ENCODE measurements around the gene FBXL13.
"Not testable (repeated sequence)": the region's sequence is repeated elsewhere in the genome, so short reads cannot be mapped to it uniquely, and the experiment has no call there.

Gene FBXL13

DNA sequence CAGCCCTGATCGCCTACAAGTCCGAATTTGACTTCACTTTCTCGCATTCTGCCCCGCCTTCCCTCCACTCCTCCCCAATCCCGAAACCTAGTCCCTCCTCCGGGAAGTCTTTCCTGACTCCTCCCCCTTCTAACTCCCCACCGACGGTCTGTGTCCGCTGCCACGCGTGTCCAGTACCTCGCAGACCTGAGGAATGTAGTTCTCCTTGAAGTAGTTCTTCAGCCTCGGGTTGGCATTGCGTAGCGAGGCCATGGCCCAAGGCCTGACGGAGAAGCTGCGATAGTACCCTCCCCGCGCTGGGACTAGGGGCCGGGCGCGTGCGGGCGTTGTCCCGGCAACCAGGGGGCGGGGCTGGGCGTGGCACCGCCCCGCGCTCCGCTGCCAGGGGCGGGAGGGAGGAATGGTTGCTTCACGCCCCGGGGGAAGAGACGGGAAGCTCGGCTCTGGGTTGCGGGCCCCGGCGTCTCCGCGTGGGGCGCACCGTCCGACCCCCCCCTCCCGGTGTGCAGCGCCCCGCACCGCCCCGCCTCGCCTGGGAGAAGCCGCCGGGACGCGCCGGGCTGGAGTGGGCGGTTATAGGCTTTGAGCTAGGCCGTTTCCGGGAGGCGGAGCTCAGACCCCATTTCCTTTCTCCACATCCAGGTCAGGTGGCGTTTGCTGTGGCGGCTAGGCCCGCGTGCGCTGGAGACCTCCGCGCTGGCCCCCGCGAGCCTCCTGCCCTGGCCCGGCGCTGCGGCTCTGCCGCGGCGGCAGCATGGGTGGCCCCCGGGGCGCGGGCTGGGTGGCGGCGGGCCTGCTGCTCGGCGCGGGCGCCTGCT is at the start of gene FBXL13, which contains the start of gene ARMC10:
Gene FBXL13 (minus strand): TSS at position 278 of the 818 bp plus-strand sequence.
Gene ARMC10 (plus strand): TSS at position 622 of the 818 bp plus-strand sequence. CDS start 133 bp downstream, at position 755.
- peak; percentile 76 to 77 for DNase-seq (ENCODE audit: low read depth in 2 of 2)

DNA sequence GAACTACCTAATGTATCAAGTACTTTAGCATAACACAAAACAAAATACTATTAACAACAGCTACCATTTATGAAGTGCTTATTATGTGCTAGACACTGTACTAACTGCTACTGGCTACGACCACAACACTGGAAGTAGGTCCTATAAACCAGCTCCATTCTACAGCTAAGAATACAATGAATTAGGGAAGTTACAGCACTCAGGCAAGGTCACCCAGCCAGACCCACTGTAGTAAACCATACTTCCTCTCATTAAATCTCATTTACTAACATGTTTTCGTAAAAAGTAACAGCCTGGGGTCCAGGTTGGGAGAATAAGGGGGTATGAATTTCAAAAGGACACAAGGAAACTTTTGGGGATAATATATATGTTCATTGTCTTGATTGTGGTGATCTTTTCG is 48.9 kb upstream of the FBXL13 start:
- no peak for DNase-seq (ENCODE audit: low read depth in 2 of 2)

DNA sequence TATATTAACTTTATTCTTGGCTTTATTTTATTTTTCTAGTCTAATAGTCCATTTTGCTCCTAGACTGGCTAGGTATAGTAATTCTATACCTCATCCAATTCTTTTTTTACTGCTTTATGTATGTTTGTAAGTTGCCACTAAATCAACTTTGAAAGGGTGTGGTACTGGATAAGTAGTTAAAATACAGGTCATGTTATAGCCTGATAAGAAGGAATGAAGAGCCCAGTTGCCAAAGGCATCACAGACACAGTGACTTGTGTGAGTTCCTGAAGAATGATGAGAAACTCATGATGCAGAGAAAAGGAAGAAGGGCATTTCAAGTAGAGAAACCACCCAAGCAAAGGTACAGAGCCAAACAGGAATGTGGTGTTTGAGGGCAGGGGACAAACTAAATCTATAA is 47.0 kb upstream of the FBXL13 start:
- no peak for DNase-seq (ENCODE audit: low read depth in 2 of 2)

DNA sequence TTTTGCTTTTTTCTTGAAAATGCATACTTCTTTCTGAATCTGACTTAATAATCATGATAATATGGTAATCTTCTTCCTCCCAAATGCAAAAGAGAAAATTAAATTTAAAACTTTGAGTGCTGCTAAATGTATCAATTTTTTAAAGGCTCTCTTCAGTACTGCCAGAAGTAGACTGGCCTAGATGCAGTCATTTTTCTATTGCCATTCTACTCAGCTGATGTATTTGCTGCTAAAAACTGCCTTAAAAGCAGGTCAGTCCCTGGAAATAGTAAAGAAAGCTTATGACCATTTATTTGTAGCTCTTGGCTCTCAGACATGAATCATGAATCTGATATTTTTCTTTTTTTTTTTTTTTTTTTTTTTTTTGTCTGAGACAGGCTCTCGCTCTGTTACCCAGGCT is 45.8 kb upstream of the FBXL13 start:
- DNase-seq (ENCODE audit: low read depth in 2 of 2) = no peak

DNA sequence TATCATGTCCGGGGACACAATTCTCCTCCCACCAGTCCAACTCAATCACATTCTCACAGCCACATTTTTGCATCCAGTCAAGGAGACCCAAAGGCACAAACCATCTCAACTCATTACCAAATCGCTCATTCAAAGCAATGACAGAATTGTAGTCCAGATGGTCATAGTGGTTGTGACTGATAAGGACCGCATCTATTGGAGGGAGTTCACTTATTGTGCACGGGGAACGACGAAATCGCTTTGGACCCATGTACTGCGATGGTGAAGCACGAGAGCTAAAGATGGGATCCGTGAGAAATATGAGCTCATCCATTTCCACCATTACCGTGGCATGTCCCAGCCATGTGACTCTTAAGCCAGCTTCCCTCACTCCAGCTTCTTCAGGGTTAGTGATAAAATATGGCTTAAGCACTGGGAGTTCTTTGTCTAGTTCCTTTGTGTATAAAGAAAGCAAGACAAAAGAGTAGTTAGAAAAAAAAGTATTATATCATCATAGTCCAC is 45.2 kb upstream of the FBXL13 start:
- no peak for DNase-seq (ENCODE audit: low read depth in 2 of 2)

DNA sequence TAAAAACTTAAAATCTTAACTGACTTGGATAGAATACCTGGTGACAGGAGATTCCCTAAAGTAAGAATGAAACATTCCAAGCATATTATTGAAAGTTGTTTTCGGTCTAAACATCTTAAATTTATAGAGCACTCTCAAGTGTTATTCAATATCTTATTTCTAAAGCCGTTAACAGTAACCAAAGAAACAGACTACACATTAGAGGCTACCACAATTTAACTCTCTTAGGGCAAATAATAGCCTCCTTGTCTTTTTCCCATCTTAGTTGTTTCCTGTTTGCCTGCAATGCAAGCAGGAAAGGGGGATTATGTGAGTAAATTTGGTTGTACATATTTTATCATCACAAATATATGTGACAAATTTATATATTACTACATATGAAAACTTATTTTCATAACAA is 42.9 kb upstream of the FBXL13 start:
- DNase-seq (ENCODE audit: low read depth in 2 of 2) = no peak

DNA sequence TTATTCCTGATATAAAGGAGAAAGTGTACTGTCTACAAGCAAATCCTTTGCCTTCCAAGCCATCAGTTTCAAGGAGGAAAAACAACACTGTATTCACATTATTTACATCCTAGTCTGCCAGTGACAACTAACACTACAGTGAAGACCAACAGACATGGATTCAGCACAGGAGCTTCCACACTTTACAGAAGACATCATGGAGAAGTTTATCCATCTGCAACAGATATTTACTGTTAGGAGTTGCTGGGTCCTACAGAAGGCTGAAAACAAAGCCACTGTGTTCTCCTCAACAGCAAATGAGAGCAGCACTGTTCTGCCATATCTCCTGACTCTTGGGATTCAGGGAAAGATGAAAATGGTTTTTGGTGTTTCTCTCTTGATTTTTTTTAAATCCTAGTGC is 42.4 kb upstream of the FBXL13 start:
- DNase-seq (ENCODE audit: low read depth in 2 of 2) = no peak

DNA sequence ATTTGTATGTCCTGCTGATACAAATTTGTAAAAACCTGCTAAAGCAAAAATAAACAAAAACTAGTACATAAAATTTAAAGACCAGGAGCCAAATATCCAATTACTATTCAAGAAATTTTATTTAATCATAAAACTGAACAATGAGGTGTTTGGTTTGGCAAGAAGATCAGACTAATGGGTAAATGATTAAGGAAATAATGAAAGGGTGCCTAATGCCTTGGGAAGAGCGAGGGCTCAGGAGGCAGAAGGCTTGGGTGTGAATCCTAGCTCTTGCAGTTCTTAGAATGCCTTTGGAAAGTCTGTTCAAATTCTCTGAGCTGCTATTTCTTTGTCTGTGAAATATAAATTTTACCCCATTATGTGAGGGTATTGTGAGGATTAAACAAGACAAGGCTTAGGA is 41.9 kb upstream of the FBXL13 start:
- DNase-seq (ENCODE audit: low read depth in 2 of 2) = no peak

DNA sequence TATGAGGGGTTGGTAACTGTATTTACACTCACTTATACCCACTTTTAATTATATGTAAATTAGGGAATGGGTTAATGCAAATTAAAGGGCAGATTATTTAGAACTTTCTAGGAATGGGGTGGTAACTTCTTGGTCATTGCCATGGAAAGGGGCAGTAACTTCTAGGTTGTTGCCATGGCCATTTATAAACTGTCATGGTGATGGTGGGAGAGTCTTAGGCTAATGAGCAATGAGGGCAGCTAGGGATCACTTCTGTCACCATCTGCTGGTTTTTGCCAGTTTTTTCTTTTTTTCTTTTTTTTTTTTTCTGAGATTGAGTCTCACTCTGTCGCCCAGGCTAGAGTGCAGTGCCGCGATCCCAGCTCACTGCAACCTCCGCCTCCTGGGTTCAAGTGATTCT is 41.2 kb upstream of the FBXL13 start:
- no peak for DNase-seq (ENCODE audit: low read depth in 2 of 2)

DNA sequence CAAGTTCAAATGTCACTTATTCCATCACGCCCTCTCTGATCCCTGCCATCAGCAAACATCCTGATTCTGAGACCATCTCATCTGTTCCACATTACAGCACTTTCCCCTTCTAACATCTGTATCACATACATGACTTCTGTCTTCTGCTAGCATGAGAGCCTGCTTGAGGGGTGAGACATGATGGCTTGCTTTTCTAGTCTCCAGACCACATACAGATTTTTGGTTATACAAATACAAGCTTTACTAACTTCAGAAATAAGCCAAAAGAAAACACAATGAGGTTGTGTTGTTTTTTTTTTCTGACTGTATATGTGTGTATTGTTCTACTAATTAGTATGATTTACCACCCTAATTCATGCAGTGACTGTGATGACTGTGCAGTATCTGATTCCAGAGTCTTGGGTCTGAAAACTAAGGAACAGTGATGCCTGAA is 40.0 kb upstream of the FBXL13 start:
- no peak for DNase-seq (ENCODE audit: low read depth in 2 of 2)

DNA sequence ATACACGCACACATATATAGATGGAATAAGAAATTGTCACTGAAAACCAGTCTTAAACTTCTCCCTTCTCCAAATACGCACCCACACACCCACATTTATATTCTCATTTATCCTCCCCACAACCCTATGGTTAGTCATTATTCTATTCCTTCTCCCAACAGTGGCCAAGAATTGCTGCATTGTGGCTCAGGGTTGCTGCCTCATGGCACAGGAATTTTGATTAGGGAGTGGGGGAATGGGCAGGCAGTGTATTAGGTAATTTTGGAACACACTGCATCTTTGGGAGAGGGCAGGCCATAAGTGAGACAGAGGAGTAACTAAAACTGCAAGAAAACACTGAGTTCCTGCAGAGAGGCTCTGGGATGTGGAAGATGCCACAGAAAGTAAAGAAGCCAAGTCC is 38.6 kb upstream of the FBXL13 start:
- DNase-seq (ENCODE audit: low read depth in 2 of 2) = no peak

DNA sequence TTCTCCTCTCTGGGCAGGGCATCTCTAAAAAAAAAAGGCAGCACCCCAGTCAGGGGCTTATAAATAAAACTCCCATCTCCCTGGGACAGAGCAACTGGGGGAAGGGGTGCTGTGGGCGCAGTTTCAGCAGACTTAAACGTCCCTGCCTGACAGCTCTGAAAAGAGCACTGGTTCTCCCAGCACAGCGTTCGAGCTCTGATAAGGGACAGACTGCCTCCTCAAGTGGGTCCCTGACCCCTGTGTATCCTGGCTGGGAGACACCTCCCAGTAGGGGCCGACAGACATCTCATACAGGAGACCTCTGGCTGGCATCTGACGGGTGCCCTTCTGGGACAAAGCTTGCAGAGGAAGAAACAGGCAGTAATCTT is 32.1 kb upstream of the FBXL13 start:
- DNase-seq (ENCODE audit: low read depth in 2 of 2) = not testable (repeated sequence)

DNA sequence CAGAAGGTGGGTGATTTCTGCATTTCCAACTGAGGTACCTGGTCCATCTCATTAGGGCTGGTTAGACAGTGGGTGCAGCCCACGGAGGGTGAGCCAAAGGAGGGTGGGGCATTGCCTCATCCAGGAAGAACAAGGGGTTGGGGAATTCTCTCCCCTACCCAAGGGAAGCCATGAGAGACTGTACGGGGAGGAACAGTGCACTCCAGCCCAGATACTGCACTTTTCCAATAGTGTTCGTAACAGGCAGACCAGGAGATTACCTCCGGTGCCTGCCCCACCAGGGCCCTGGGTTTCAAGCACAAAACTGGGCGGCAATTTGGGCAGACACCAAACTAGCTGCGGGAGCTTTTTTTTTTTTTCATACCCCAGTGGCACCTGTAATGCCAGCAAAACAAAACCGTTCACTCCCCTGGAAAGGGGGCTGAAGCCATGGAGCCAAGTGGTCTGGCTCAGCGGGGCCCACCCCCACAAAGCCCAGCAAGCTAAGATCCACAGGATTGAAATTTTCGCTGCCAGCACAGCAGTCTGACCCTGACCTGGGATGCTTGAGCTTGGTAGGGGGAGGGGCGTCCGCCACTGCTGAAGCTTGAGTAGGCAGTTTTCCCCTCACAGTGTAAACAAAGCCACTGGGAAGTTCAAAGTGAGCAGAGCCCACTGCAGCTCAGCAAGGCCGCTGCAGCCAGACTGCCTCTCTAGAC is 31.6 kb upstream of the FBXL13 start:
- DNase-seq (ENCODE audit: low read depth in 2 of 2) = no peak

DNA sequence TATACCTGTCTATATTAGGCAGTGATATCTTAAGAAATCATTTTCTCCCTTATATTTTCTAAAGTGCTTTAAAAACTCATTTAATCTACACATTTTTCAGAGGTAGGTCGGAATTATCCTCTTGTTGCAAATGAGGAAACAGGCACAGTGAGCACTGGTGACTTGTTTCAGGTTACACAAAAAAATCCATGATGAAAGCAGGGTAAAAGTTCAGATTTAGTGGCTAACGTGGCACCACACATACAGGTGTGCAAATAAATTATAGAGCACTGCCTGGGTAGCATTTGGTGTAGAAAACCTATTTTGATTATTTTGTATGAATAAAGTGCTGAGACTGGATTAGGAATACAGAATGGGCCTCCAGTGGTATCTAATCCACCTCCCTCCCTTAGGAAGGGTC is 26.9 kb upstream of the FBXL13 start:
- DNase-seq (ENCODE audit: low read depth in 2 of 2) = no peak

DNA sequence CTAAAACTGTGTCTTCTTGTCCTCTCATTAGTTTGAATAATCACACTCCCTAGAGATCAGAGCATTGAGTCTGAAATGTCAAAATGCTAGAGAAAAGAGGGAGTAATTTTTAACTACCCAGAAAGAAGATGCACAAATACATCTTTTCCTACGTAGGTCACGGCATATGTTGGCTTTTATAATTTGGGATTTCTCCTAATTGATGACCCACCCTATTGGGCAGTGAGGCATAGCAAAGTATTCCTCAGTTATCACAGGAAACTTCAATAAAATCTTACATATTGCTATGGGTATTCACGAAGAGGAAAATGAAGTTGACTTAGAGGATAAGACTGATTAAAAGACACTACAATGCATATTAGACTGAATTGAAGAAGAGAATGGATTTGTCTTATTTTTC is 25.8 kb upstream of the FBXL13 start:
- no peak for DNase-seq (ENCODE audit: low read depth in 2 of 2)

DNA sequence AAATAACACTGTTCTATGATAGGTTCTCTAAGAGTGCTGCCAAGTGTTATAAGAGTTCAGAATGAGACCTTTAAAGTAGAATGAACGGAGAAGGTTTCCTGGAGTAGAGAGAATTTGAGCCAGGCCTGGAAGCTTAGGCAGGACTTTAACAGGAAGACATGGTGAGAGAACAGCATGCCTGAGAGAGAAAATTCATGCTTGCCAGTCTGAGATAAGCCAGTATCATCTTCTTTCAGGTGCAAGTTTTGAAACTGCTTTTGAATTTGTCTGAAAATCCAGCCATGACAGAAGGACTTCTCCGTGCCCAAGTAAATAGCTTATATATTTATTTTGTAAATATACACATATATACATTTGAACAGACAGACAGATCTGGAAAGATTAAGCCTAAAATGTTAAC is 22.4 kb upstream of the FBXL13 start:
- no peak for DNase-seq (ENCODE audit: low read depth in 2 of 2)

DNA sequence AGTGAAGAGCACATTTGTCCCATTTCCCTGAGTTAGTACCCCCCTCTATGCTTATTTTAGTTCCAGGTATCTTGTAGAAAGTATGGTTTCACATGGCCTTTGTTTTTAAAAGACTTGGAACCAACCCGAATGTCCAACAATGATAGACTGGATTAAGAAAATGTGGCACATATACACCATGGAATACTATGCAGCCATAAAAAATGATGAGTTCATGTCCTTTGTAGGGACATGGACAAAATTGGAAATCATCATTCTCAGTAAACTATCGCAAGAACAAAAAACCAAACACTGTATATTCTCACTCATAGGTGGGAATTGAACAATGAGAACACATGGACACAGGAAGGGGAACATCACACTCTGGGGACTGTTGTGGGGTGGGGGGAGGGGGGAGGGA is 21.0 kb upstream of the FBXL13 start:
- not testable (repeated sequence) for DNase-seq (ENCODE audit: low read depth in 2 of 2)

DNA sequence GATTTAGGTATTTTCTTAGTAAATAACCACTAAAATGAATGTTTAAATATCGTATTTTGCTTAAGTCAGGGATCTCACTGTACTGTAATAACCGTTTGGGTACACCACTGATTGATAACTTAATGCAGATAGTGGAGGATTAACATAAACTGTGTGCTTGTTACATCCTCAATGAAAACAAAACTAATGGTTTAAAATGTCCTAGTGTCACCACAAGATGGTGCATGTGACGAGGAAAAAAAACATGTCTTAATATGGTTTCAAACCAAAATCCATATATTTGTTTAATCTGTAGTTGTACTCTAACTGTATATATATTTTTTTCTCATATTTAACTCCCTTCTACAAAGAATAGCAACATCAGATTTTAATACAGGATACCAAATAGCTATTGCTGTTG is 19.5 kb upstream of the FBXL13 start:
- DNase-seq (ENCODE audit: low read depth in 2 of 2) = no peak

DNA sequence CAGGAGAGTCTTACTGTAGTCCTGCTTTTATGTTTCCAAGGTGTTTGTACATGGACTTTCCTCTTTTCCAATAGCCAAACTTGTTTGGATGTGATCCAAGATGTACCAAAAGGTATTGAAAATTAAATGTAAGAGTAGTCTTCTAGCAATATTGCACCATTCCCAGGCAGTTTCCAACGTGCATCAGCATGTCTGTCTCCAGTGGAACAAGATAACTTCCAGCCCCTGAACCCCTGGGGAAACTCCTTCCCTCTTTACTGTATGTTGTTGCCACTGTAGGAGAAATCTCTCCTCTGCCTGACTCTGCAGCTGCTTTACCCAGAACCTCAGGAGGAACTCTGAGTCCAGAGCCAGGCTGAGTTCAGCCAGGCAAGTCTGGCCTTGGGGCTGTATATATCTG is 18.8 kb upstream of the FBXL13 start:
- no peak for DNase-seq (ENCODE audit: low read depth in 2 of 2)

DNA sequence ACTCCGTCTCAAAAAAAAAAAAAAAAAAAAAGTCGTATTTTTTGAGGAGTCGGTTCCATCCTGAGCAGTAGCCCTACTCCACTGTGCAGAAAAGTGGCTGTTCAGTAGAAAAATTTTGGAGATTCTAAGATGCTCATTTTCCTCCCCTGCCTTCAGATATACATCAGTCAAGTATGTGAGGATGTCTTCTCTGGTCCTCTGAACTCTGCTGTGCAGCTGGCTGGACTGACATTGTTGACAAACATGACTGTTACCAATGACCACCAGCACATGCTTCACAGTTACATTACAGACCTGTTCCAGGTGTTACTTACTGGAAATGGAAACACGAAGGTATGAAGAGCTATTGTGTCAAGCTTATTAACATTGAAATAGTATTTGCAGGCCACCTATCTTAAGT is 17.7 kb upstream of the FBXL13 start:
- not testable (repeated sequence) for DNase-seq (ENCODE audit: low read depth in 2 of 2)

DNA sequence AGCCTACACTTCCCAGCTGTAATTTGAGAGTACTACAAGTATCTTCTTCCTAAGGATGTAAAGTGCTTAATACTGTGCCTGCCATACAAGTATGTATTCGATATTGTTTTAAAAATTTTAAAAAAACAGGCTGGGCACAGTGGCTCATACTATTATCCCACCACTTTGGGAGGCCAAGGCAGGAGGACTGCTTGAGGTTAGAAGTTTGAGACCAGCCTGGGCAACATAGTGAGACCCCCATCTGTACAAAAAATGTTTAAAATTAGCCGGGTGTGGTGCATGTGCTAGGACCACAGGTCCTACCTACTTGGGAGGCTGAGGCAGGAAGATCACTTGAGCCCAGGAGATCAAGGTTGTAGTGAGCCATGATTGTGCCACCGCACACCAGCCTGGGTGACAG is 8.6 kb upstream of the FBXL13 start:
- DNase-seq (ENCODE audit: low read depth in 2 of 2) = no peak

DNA sequence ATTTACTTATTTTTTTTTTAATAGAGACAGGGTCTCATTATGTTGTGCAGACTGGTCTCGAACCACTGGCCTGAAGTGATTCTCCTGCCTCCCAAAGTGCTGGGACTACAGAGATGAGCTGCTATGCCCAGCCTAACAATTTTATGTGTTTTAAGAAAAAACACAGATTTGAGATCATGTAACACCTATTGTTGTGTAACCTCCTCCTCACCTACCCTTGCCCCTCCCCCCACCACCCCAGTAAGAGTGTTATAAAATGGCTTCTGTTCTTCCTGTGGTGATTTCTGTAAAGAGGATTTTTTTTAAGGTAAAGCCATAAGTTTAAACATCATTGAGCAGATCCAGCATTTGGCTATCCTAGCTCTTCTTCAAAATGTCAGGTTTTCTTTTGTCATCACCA is 7.9 kb upstream of the FBXL13 start:
- no peak for DNase-seq (ENCODE audit: low read depth in 2 of 2)

DNA sequence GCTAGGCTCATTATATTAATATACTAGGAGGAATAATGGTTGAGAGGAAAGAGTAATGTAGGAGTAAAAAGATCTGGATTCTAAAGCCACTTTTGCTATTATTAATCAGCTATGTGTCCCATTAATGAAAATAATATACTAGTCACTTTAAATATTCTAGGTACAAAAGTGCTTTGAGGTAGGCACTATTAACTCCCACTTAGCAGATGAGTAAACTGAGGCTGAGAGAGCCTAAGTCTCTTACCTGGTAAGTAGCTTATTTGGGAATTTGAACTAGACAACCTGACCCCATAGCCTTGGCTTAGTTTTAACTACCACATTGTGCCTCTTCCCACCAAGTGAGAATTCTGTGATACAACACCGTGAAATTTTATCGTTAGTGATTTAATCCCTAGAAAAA is 6.3 kb upstream of the FBXL13 start:
- no peak for DNase-seq (ENCODE audit: low read depth in 2 of 2)

Data from activated CD8-positive, alpha-beta memory T cell treated with anti-CD3 and anti-CD28 coated beads for 4 hours (primary cell).